Effector memory CD4-positive, alpha-beta T cell (primary cell): ENCODE results near the gene RFX3.

ENCODE experiments used
- DNase-seq, 3 donors: peaks; one replicate each; pipeline ENCODE4 v3.0.0-alpha.2; 2020
- H3K27ac ChIP-seq: 2 replicates; pipeline ENCODE4 v1.7.0; 2013; ENCODE audit warnings: mild to moderate bottlenecking, low read length, moderate library complexity; ENCODE audit not compliant: insufficient read depth, poor library complexity, severe bottlenecking
- H3K27me3 ChIP-seq: replicated peaks from 2 replicates; pipeline ENCODE4 v1.7.0; 2013; ENCODE audit warnings: mild to moderate bottlenecking, low read length; ENCODE audit not compliant: insufficient read depth, control insufficient read depth, poor library complexity, severe bottlenecking
- H3K36me3 ChIP-seq: 2 replicates; pipeline ENCODE4 v1.7.0; 2013; ENCODE audit warnings: mild to moderate bottlenecking, low read length, moderate library complexity; ENCODE audit not compliant: control insufficient read depth, insufficient read depth
- H3K4me1 ChIP-seq: 2 replicates; pipeline ENCODE4 v1.7.0; 2013; ENCODE audit warnings: low read length, mild to moderate bottlenecking; ENCODE audit not compliant: control insufficient read depth, insufficient read depth, poor library complexity, severe bottlenecking
- H3K4me3 ChIP-seq: 2 replicates; pipeline ENCODE4 v1.7.0; 2013; ENCODE audit warnings: low read length, low read depth, mild to moderate bottlenecking; ENCODE audit not compliant: insufficient read depth, poor library complexity, severe bottlenecking
- H3K9me3 ChIP-seq: 2 replicates; pipeline ENCODE4 v1.7.0; 2013; ENCODE audit warnings: mild to moderate bottlenecking, low read length, moderate library complexity; ENCODE audit not compliant: control insufficient read depth

Gene RFX3

GRCh38 chr9:3250741-3251140, 275.1 kb downstream of the RFX3 start:
- H3K27me3 ChIP-seq = no peaks in the 10 kb centered on the region
- no peak overlapping the region for H3K27ac ChIP-seq
- no peaks in the 10 kb centered on the region for H3K4me1 ChIP-seq
- peaks cover 10% of the 10 kb centered on the region for H3K36me3 ChIP-seq
- no peak for DNase-seq
- no peaks in the 10 kb centered on the region for H3K9me3 ChIP-seq
- no peak overlapping the region for H3K4me3 ChIP-seq

GRCh38 chr9:3247211-3247610, 278.6 kb downstream of the RFX3 start:
- no peaks in the 10 kb centered on the region for H3K9me3 ChIP-seq
- H3K4me3 ChIP-seq = no peak overlapping the region
- DNase-seq = no peak
- H3K36me3 ChIP-seq = no peaks in the 10 kb centered on the region
- H3K4me1 ChIP-seq = no peaks in the 10 kb centered on the region
- no peak overlapping the region for H3K27ac ChIP-seq
- H3K27me3 ChIP-seq = no peaks in the 10 kb centered on the region

DNA sequence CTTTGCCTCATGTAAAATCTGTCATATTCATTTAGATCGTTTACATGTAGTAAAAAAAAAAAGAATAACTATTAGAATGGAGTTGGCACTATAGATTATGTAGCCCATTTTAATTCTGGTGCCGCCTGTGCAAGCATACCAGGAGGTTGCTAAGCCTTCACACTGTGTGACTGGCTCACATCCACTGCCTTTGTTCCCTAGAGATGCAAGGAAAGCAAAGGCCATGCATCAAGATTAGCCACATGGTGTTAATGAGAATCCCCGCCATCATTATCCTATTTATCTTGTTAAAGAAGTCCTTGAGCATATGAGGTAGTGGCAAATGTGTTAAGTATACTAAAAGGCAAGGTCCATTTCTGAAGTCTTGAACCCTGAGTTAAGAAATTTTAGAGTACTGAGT, 279.6 kb downstream of the RFX3 start:
- no peak for DNase-seq
- no peaks in the 10 kb centered on the region for H3K9me3 ChIP-seq
- no peaks in the 10 kb centered on the region for H3K27me3 ChIP-seq
- no peaks in the 10 kb centered on the region for H3K36me3 ChIP-seq
- no peak overlapping the region for H3K4me3 ChIP-seq
- H3K27ac ChIP-seq = no peak overlapping the region
- no peaks in the 10 kb centered on the region for H3K4me1 ChIP-seq

GRCh38 chr9:3244963-3245653, 280.7 kb downstream of the RFX3 start:
- Histone ChIP-seq H3K27ac (no peak overlapping the region), H3K4me3 (no peak overlapping the region), H3K9me3 (no peaks in the 10 kb centered on the region), H3K4me1 (no peaks in the 10 kb centered on the region), H3K36me3 (no peaks in the 10 kb centered on the region), H3K27me3 (no peaks in the 10 kb centered on the region)
- DNase-seq = no peak

DNA sequence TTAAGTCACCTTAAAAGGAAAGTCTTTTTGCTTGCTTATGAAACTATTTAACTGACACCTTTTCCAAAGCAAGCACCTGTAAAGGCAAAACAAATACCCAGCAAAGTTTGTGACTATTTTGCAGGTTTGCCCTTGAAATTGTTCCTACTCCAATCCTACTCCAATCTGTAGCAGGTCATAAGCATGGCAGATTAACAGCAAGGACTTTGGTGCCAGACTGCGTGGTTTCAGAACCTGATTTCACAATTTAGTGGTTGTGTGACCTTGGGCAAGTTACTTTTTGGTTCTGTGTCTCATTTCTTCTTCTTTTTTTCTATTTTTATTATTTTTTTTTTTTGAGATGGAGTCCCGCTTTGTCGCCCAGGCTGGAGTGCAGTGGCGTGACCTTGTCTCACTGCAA, 282.1 kb downstream of the RFX3 start:
- Histone ChIP-seq H3K4me1 (no peaks in the 10 kb centered on the region), H3K36me3 (no peaks in the 10 kb centered on the region), H3K27me3 (no peaks in the 10 kb centered on the region), H3K4me3 (no peak overlapping the region), H3K27ac (no peak overlapping the region), H3K9me3 (no peaks in the 10 kb centered on the region)
- DNase-seq = no peak

GRCh38 chr9:3241290-3241689, 284.5 kb downstream of the RFX3 start:
- no peak overlapping the region for H3K4me3 ChIP-seq
- no peaks in the 10 kb centered on the region for H3K9me3 ChIP-seq
- H3K27ac ChIP-seq = no peak overlapping the region
- H3K36me3 ChIP-seq = no peaks in the 10 kb centered on the region
- H3K4me1 ChIP-seq = no peaks in the 10 kb centered on the region
- DNase-seq = no peak
- H3K27me3 ChIP-seq = no peaks in the 10 kb centered on the region

DNA sequence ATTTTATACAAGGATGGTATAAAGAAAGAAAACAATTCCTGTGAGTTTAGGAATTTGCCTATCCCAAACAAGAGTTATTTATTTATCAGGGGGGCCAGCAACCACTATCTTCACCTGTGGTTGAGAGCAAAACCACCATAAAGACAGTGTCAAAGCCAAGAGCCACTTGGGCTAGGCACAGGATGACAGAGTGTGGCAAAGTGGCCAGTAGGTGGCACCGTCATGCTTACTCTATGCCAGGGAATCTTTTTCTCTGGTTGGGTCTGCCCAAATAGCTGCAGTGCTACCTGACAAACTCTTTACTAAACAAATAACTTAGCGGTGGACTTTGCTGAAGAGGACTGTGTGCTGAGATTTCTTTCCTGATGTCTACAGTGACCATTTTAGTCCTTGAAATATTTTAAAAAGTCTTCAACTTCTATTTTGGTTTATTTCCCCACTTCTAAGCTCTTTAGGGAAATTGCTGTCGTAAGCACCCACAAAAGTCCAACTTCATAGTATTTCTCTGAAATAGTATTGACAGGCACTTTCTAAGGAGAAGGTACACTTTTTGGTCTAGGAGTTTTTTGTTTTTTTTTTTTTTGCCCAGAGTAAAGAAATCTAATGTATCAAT, 285.0 kb downstream of the RFX3 start:
- Histone ChIP-seq H3K4me1 (no peaks in the 10 kb centered on the region), H3K4me3 (no peak overlapping the region), H3K36me3 (no peaks in the 10 kb centered on the region), H3K9me3 (no peaks in the 10 kb centered on the region), H3K27ac (no peak overlapping the region), H3K27me3 (no peaks in the 10 kb centered on the region)
- peak in 2 of 3 donors; percentile 15 to 27 for DNase-seq

DNA sequence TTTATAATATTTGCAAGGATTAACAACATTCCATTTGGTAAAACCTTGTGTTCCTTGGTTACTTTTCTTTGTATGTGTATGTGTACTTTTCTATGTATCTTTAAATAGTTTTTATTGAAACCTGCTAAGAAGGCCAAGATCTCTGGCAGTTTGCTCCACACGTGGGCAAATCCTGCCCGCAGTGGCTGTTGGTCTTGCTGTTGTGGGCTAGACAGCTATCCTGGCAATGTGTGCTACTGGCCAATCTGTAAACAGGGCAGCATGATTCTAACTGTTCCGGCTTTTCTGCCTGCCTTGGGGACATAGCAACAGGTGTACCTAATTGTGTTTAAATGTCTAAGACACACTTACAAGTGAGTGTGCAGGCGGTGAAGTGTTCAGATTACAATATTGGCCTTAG, 286.6 kb downstream of the RFX3 start:
- Histone ChIP-seq H3K27ac (no peak overlapping the region), H3K27me3 (no peaks in the 10 kb centered on the region), H3K4me3 (no peak overlapping the region), H3K4me1 (no peaks in the 10 kb centered on the region), H3K9me3 (no peaks in the 10 kb centered on the region), H3K36me3 (no peaks in the 10 kb centered on the region)
- no peak for DNase-seq

GRCh38 chr9:3238236-3238635, 287.6 kb downstream of the RFX3 start:
- Histone ChIP-seq H3K36me3 (no peaks in the 10 kb centered on the region), H3K4me3 (no peak overlapping the region), H3K4me1 (no peaks in the 10 kb centered on the region), H3K27me3 (no peaks in the 10 kb centered on the region), H3K9me3 (no peaks in the 10 kb centered on the region), H3K27ac (no peak overlapping the region)
- no peak for DNase-seq

GRCh38 chr9:3237121-3237520, 288.7 kb downstream of the RFX3 start:
- Histone ChIP-seq H3K36me3 (no peaks in the 10 kb centered on the region), H3K4me3 (no peak overlapping the region), H3K27ac (no peak overlapping the region), H3K4me1 (no peaks in the 10 kb centered on the region), H3K27me3 (no peaks in the 10 kb centered on the region), H3K9me3 (no peaks in the 10 kb centered on the region)
- no peak for DNase-seq
